ENCODE measurements around the gene PSMA3. TPM values are rescaled to one million over a fixed set of nuclear protein-coding genes. Genes with fewer than 3 reads are reported as not detected.

Gene PSMA3
- total and polyA plus RNA-seq, 2 of the 8 experiments (the other 6 are each of a cell fraction or from before 2014, with no cell fraction given) = 285 to 507 TPM

DNA sequence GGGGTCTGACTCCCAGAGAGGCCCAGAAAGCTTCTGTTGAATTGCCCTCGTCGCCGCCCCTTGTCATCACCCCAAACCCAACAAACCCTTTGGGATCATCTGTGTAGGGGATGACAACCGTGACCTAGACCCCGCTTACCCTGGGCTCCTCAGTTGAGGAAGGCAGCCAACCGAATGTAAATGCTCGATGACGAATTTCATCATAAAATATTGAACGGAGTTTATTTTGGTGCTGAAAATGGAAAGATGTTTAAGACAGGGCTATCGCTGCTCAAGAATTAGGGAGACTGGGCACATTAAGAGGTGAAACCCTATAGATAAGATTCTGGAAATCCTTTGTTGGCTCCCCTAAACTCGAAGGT, 44.2 kb upstream of the PSMA3 start:
- no peaks in the 10 kb centered on the region for H3K79me1 ChIP-seq (ENCODE audit: low read depth, low read length)
- no peak overlapping the region for H3K18ac ChIP-seq (ENCODE audit: extremely low read depth, low read length)
- H3K9me3 ChIP-seq (ENCODE audit: insufficient read depth in 2 of 2, low read depth in 1 of 2, low read length in 1 of 2) = no peaks in the 10 kb centered on the region
- H4K91ac ChIP-seq (replicated peaks; ENCODE audit: insufficient read length, low read length) = no peak overlapping the region
- H3K4me3 ChIP-seq (ENCODE audit: extremely low read depth in 1 of 4, insufficient read depth in 2 of 4, low read depth in 3 of 4, low read length in 4 of 4) = peak overlapping the region; percentile 86 to 97 (median 94)
- H4K8ac ChIP-seq (ENCODE audit: extremely low read depth, insufficient read depth, low read length) = peak overlapping the region; percentile 20; the same call in 1 of the 2 replicates
- DNase-seq (ENCODE audit: low read depth in 1 of 2, low spot score in 2 of 2) = no peak
- no peak overlapping the region for H3K56ac ChIP-seq (replicated peaks; ENCODE audit: insufficient read length, low read depth, low read length)
- no peaks in the 10 kb centered on the region for H3K23me2 ChIP-seq (ENCODE audit: low read depth, low read length)
- no peak overlapping the region for H2BK15ac ChIP-seq (ENCODE audit: low read length)
- H2BK12ac ChIP-seq (ENCODE audit: low read depth, low read length) = no peak overlapping the region
- H2BK20ac ChIP-seq (ENCODE audit: low read length) = no peak overlapping the region
- H3K14ac ChIP-seq (ENCODE audit: insufficient read length) = no peak overlapping the region
- H3K9ac ChIP-seq (replicated peaks in 1 of 4; ENCODE audit: extremely low read depth in 1 of 4, low read depth in 3 of 4, low read length in 3 of 4) = peak overlapping the region; percentile 65 to 86 (median 79)
- H3K27ac ChIP-seq (ENCODE audit: low read depth, low read length) = peak overlapping the region; percentile 92; the same call in 1 of the 2 replicates
- no peaks in the 10 kb centered on the region for H4K20me1 ChIP-seq (replicated peaks in 1 of 2; ENCODE audit: control insufficient read depth in 1 of 2, insufficient read depth in 2 of 2, low read length in 2 of 2)
- H3K23ac ChIP-seq (ENCODE audit: insufficient read length) = no peak overlapping the region
- no peaks in the 10 kb centered on the region for H3K4me1 ChIP-seq (replicated peaks in 1 of 4; ENCODE audit: control insufficient read depth in 3 of 4, insufficient read depth in 4 of 4, low read length in 3 of 4)
- peak overlapping the region; percentile 65 for H2AFZ ChIP-seq (ENCODE audit: low read length)
- peaks cover 0 to 4% (median 0%) of the 10 kb centered on the region in 4 experiments; a peak in 2 of 8 replicates for H3K36me3 ChIP-seq (ENCODE audit: control insufficient read depth in 2 of 4, insufficient read depth in 4 of 4, low read length in 3 of 4)
- WGBS, 2 experiments (ENCODE audit: extremely low coverage in 1 of 2, insufficient coverage in 1 of 2, insufficient read length in 1 of 2, insufficient replicate concordance in 2 of 2, low coverage in 1 of 2, low lambda C conversion rate in 2 of 2, missing lambda C conversion rate in 1 of 2) = 6% methylated on average over 11 of the region's 11 CpGs; no CpG with 5 or more reads in 1 of the 2 experiments
- H3K27me3 ChIP-seq (replicated peaks in 1 of 4; ENCODE audit: control insufficient read depth in 3 of 4, extremely low read depth in 1 of 4, insufficient read depth in 3 of 4, low read length in 3 of 4) = no peaks in the 10 kb centered on the region
- TF ChIP-seq NANOG (IDR thresholded peaks at IDR 0.05; ENCODE audit: insufficient read depth, low read depth, low read length, poor library complexity, severe bottlenecking) = no peak
- no peak for TF ChIP-seq CBX5 (IDR thresholded peaks at IDR 0.05; ENCODE audit: low read depth, low read length)
- TF ChIP-seq SAP30 (IDR thresholded peaks at IDR 0.05; ENCODE audit: insufficient read depth, insufficient replicate concordance, low read length) = peak; percentile 52
- no peak for TF ChIP-seq POLR2AphosphoS5 (IDR thresholded peaks at IDR 0.05; ENCODE audit: low read depth, low read length)
- peaks cover 0 to 18% of the 10 kb centered on the region in 2 experiments; a peak in 3 of 4 replicates for H3K79me2 ChIP-seq (ENCODE audit: control insufficient read depth in 1 of 2, insufficient read depth in 2 of 2, low read length in 2 of 2)
- H4K5ac ChIP-seq (ENCODE audit: insufficient read length, low read depth, low read length) = no peak overlapping the region
- H3K4me2 ChIP-seq (ENCODE audit: insufficient read depth in 1 of 2, low read depth in 2 of 2, low read length in 2 of 2) = peak overlapping the region; percentile 78 to 83
- ChIA-PET POLR2A (ENCODE audit: partially characterized antibody) (interaction anchor here (0.9 to 1.6 kb wide), 4 partner anchors 44 to 98 kb away, joined by 3 to 9 read pairs (median 5); partner anchors contain the start of genes ARID4A and PSMA3), CTCF (ENCODE audit: partially characterized antibody) (interaction anchor here (1.1 to 1.7 kb wide), 3 partner anchors 71 to 330 kb away, joined by 3 to 4 read pairs (median 4); no protein-coding TSS in a partner anchor)
- H2BK120ac ChIP-seq (replicated peaks; ENCODE audit: low read depth, low read length) = no peak overlapping the region
- H2BK5ac ChIP-seq (ENCODE audit: low read depth, low read length) = no peak overlapping the region
- no peak overlapping the region for H2AK5ac ChIP-seq (ENCODE audit: low read depth, low read length)
- no peak for FAIRE-seq
- no peak overlapping the region for H3K4ac ChIP-seq (replicated peaks; ENCODE audit: insufficient read length, low read depth, low read length)
